K562 (cell line): Measurements from ENCODE around the gene GDF2. TPM values are rescaled to one million over a fixed set of nuclear protein-coding genes. Genes with fewer than 3 reads are reported as not detected.

Source experiments
- ATAC-seq: fragments of 200-7000 bp; cut with Tn5 transposase; 3 replicates; pipeline ENCODE4 v1.9.1; 2020; ENCODE audit warnings: moderate library complexity
- BruUV-seq: library from RNA; stranded (reverse); fragments of 400-500 nt; replicated peaks from 2 replicates; lab custom pipeline; 2021; lab: Mats Ljungman, UMichigan
- CTCF ChIA-PET: fragments of 300-600 bp; formaldehyde crosslinking; extraction: SDS; loops from one replicate; lab custom pipeline; 2021; ENCODE audit warnings: low intra/inter-chr PET ratio; lab: Yijun Ruan, JAX
- POLR2A ChIA-PET: fragments of 300-600, 350-650 bp; sonication (Branson Sonifier 250); formaldehyde crosslinking; extraction: SDS; loops from one replicate; lab custom pipeline; 2021; ENCODE audit warnings: antibody characterized with exemption, inconsistent platforms; lab: Yijun Ruan, JAX
- DNase-seq, 4 experiments: peaks; one replicate each; pipeline versions ENCODE4 v3.0.0 to v3.0.0-alpha.2; 2011 to 2018; ENCODE audit warnings: low spot score in 3 of 4, mixed read lengths in 3 of 4; ENCODE audit errors: extremely low read depth in 1 of 4
- FAIRE-seq: peaks from 2 replicates; lab custom pipeline; 2011; peaks lifted over from hg19 to GRCh38; lab: Jason Lieb, UNC
- H2AFZ ChIP-seq: 2 replicates; pipeline ENCODE4 v1.6.0; 2011; ENCODE audit warnings: low read depth, low read length, control low read depth, inconsistent platforms
- H3K27ac ChIP-seq: fragments of 200-600 bp; 3 replicates; pipeline ENCODE4 v1.8.0; 2011; ENCODE audit warnings: low read depth, mild to moderate bottlenecking, control low read depth, inconsistent platforms, low read length, moderate library complexity, mixed read lengths; ENCODE audit errors: extremely low read depth
- H3K27me3 ChIP-seq, 2 experiments: fragments of 300-600 bp in 1 of 2; 2 replicates in 1 of 2; 3 replicates in 1 of 2; pipeline versions ENCODE4 v1.6.0 to v1.8.0; 2011; ENCODE audit warnings: inconsistent platforms in 2 of 2, low read length in 2 of 2, mild to moderate bottlenecking in 1 of 2, mixed read lengths in 1 of 2, moderate library complexity in 1 of 2; ENCODE audit not compliant: control insufficient read depth in 2 of 2, insufficient read depth in 2 of 2
- H3K36me3 ChIP-seq: fragments of 300-600 bp; 3 replicates; pipeline ENCODE4 v1.8.0; 2011; ENCODE audit warnings: mild to moderate bottlenecking, low read length, inconsistent platforms; ENCODE audit not compliant: control insufficient read depth, insufficient read depth
- H3K4me1 ChIP-seq, 2 experiments: fragments of 200-600 bp in 1 of 2; replicated peaks in 1 of 2; 2 replicates in 1 of 2; 3 replicates in 1 of 2; pipeline versions ENCODE4 v1.5.1 to v1.8.0; 2011; ENCODE audit warnings: inconsistent platforms in 2 of 2, low read length in 2 of 2, mild to moderate bottlenecking in 1 of 2, mixed read lengths in 1 of 2, moderate library complexity in 1 of 2; ENCODE audit not compliant: control insufficient read depth in 2 of 2, insufficient read depth in 2 of 2
- H3K4me2 ChIP-seq: 2 replicates; pipeline ENCODE4 v1.6.1; 2011; ENCODE audit warnings: low read length, control low read depth, inconsistent platforms, mixed read lengths; ENCODE audit not compliant: insufficient read depth
- H3K4me3 ChIP-seq: fragments of 200-600 bp; sonication (generic), shearing (Covaris generic); 2 replicates; pipeline ENCODE4 v1.5.1; 2016; ENCODE audit warnings: control low read depth, inconsistent platforms
- H3K79me2 ChIP-seq: fragments of 200-600 bp; 3 replicates; pipeline ENCODE4 v1.8.0; 2011; ENCODE audit warnings: low read length, inconsistent platforms; ENCODE audit not compliant: control insufficient read depth, insufficient read depth
- H3K9ac ChIP-seq, 2 experiments: 2 replicates each; pipeline versions ENCODE4 v1.6.0 to v1.6.1; 2011; ENCODE audit warnings: low read depth in 2 of 2, low read length in 2 of 2, control low read depth in 1 of 2, inconsistent platforms in 1 of 2, mild to moderate bottlenecking in 1 of 2, mixed read lengths in 1 of 2; ENCODE audit not compliant: insufficient read depth in 1 of 2
- H3K9me1 ChIP-seq: one replicate; pipeline ENCODE4 v1.6.0; 2011; ENCODE audit warnings: inconsistent platforms, mild to moderate bottlenecking, low read length, moderate library complexity; ENCODE audit not compliant: control insufficient read depth, insufficient read depth
- H3K9me3 ChIP-seq: replicated peaks from 2 replicates; pipeline ENCODE4 v1.5.1; 2011; ENCODE audit warnings: low read depth, low read length, inconsistent platforms; ENCODE audit not compliant: control insufficient read depth, insufficient read depth
- H4K20me1 ChIP-seq: replicated peaks from 2 replicates; pipeline ENCODE4 v1.6.1; 2011; ENCODE audit warnings: low read length, inconsistent platforms, mixed read lengths; ENCODE audit not compliant: control insufficient read depth, insufficient read depth
- BDP1 ChIP-seq: IDR thresholded peaks from 3 replicates; pipeline ENCODE4 v1.6.1; 2011; ENCODE audit not compliant: insufficient read length, insufficient read depth
- CREM ChIP-seq: IDR thresholded peaks from 2 replicates; pipeline ENCODE4 v1.6.1; 2014; ENCODE audit warnings: antibody characterized with exemption, low read depth
- HSF4 ChIP-seq: fragments of 250-450 bp; sonication (Bioruptor Pico); IDR thresholded peaks from 2 replicates; pipeline ENCODE4 v2.1.2; 2022; ENCODE audit warnings: mild to moderate bottlenecking, moderate library complexity, borderline replicate concordance
- JUND ChIP-seq, 2 experiments: IDR thresholded peaks; 2 replicates in 1 of 2; 3 replicates in 1 of 2; pipeline ENCODE4 v1.6.1; 2011; ENCODE audit warnings: borderline replicate concordance in 2 of 2, low read depth in 2 of 2, low read length in 2 of 2, improper control_type of control experiment in 1 of 2, missing biosample characterization in 1 of 2, missing genetic modification characterization in 1 of 2, missing genetic modification reagents in 1 of 2
- KDM5B ChIP-seq: fragments of 200-600 bp; sonication (generic); IDR thresholded peaks from 2 replicates; pipeline ENCODE4 v1.6.1; 2012; ENCODE audit warnings: low read depth, mild to moderate bottlenecking, moderate library complexity, low read length, control low read depth, inconsistent platforms; ENCODE audit not compliant: insufficient replicate concordance
- NONO ChIP-seq, 2 experiments: fragments of 200-400 bp in 1 of 2; fragments of 450-650 bp in 1 of 2; formaldehyde crosslinking in 1 of 2; IDR thresholded peaks; 2 replicates each; pipeline ENCODE4 v1.6.1; 2017; ENCODE audit warnings: low read depth in 2 of 2, mild to moderate bottlenecking in 2 of 2, moderate library complexity in 2 of 2, low read length in 1 of 2
- NR1H2 ChIP-seq: sonication (generic); formaldehyde crosslinking; IDR thresholded peaks from 2 replicates; pipeline ENCODE4 v1.4.0; 2020; ENCODE audit warnings: mild to moderate bottlenecking, missing genetic modification reagents
- PHF20 ChIP-seq: fragments of 450-650 bp; IDR thresholded peaks from 2 replicates; pipeline ENCODE4 v1.6.1; 2018; ENCODE audit not compliant: partially characterized antibody
- POLR2G ChIP-seq: fragments of 200-400 bp; formaldehyde crosslinking; IDR thresholded peaks from 2 replicates; pipeline ENCODE4 v1.6.1; 2017; ENCODE audit warnings: low read depth, mild to moderate bottlenecking, antibody characterized with exemption, low read length, moderate library complexity
- RREB1 ChIP-seq: fragments of 250-450 bp; sonication (Bioruptor Pico); IDR thresholded peaks from 2 replicates; pipeline ENCODE4 v1.4.0; 2020
- SPI1 ChIP-seq: IDR thresholded peaks from 2 replicates; pipeline ENCODE4 v1.6.1; 2011; ENCODE audit warnings: low read depth, low read length, control low read depth, borderline replicate concordance
- XRCC4 ChIP-seq: IDR thresholded peaks from one replicate; pipeline ENCODE4 v1.6.1; 2011; ENCODE audit not compliant: insufficient read depth, insufficient read length; ENCODE audit errors: extremely low read depth
- ZBTB12 ChIP-seq: fragments of 250-450 bp; sonication (Bioruptor Pico); IDR thresholded peaks from 2 replicates; pipeline ENCODE4 v1.4.0; 2020
- ZNF133 ChIP-seq: fragments of 250-450 bp; sonication (Bioruptor Pico); IDR thresholded peaks from 2 replicates; pipeline ENCODE4 v1.4.0; 2020; ENCODE audit warnings: mild to moderate bottlenecking
- ZNF253 ChIP-seq: fragments of 250-450 bp; sonication (Bioruptor Pico); conservative IDR thresholded peaks from 2 replicates; pipeline ENCODE4 v1.6.1; 2021; ENCODE audit warnings: mild to moderate bottlenecking
- ZNF3 ChIP-seq: fragments of 250-450 bp; sonication (Bioruptor Pico); IDR thresholded peaks from 2 replicates; pipeline ENCODE4 v1.5.0; 2021; ENCODE audit warnings: mild to moderate bottlenecking, moderate library complexity
- ZNF695 ChIP-seq: fragments of 450-650 bp; formaldehyde crosslinking; IDR thresholded peaks from 2 replicates; pipeline ENCODE4 v1.4.0; 2020; ENCODE audit warnings: mild to moderate bottlenecking, moderate library complexity
- WGBS: fragments of 100-300 bp; shearing (Covaris generic); methylation state at CpG from one replicate; pipeline ENCODE4 v1.1.6; 2016; ENCODE audit warnings: low coverage, mixed read lengths; ENCODE audit not compliant: insufficient coverage; ENCODE audit errors: missing lambda C conversion rate; 5-methylcytosine and 5-hydroxymethylcytosine counted together
- in situ Hi-C: fragments of 300-500 bp; cut with MboI; formaldehyde crosslinking; loops from 4 replicates; pipeline ENCODE4 v1.15.0; 2018; ENCODE audit warnings: inconsistent platforms, mixed read lengths
- intact Hi-C: fragments of 100-400 bp; cut with micrococcal nuclease; formaldehyde crosslinking; loops from 2 replicates; pipeline ENCODE4 v1.14.2; 2022
- polyA plus RNA-seq, 8 experiments: library from polyadenylated mRNA; depleted of rRNA in 4 of 8; stranded (reverse) in 5 of 8; unstranded in 3 of 8; fragments of >200 nt; fragmentation: Nextera tagmentation in 2 of 8; fragmentation: Illumina TruSeq in 1 of 8; extraction: Ambion mirVana in 2 of 8; extraction: Trizol in 1 of 8; gene quantifications; 2 replicates each; pipeline versions ENCODE4 v1.2.1 to v1.2.3, GENCODE V29; 2011 to 2014; ENCODE audit warnings: inconsistent platforms in 1 of 8, missing spikeins in 1 of 8
- total RNA-seq, 7 experiments: library from RNA; depleted of rRNA in 6 of 7; stranded (reverse); fragments of >200 nt in 6 of 7; fragmentation: Illumina TruSeq in 2 of 7; extraction: Trizol in 2 of 7; gene quantifications; 2 replicates each; pipeline versions ENCODE4 v1.2.1 to v1.2.3, GENCODE V29; 2011 to 2021; ENCODE audit warnings: low replicate concordance in 1 of 7

GDF2 gene
- total and polyA plus RNA-seq, 9 of the 15 experiments (the other 6 are each of a cell fraction or from before 2014, with no cell fraction given) = 0.08 to 0.58 (median 0.27) TPM; not detected in 2

DNA sequence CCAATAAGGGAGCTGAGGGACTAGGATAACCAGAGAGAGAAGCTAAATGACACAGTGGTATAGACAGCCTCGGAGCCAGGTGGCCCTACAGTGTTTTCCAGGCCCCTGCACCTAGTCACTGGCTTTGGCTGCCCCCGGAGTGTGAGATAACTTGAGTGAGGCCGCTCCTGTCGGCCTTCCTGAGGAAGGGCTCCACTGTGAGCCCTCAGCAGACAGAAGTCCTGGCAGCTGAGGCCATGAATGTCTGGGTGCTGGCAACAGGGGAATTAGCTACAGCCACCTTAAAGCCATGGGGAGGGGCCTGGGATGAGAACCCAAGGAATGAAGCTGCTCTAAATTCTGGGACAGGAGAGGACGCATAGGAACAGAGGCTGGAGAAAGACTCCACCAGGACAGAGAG lies 26.8 kb upstream of the GDF2 start:
- ChIA-PET CTCF (no interaction called here), POLR2A (interaction anchor here (1.1 kb wide), 1 partner anchor 10 kb away, joined by 3 read pairs; no protein-coding TSS in a partner anchor)
- no peak overlapping the region for H3K4me2 ChIP-seq
- no peaks in the 10 kb centered on the region for H4K20me1 ChIP-seq
- peaks cover 34 to 65% of the 10 kb centered on the region in 2 experiments for H3K27me3 ChIP-seq
- BruUV-seq = no TSS peak
- H3K79me2 ChIP-seq = no peaks in the 10 kb centered on the region
- in situ Hi-C loops = no loop called here
- H3K27ac ChIP-seq = no peak overlapping the region
- H3K9me3 ChIP-seq = no peaks in the 10 kb centered on the region
- no peak overlapping the region for H3K9ac ChIP-seq
- H3K4me3 ChIP-seq = no peak overlapping the region
- H2AFZ ChIP-seq = no peak overlapping the region
- FAIRE-seq (no peak), ATAC-seq (no peak), DNase-seq (no peak)
- intact Hi-C loops = no loop called here
- peaks cover 0 to 3% of the 10 kb centered on the region in 2 experiments; a peak in 1 of 5 replicates for H3K4me1 ChIP-seq
- no peaks in the 10 kb centered on the region for H3K9me1 ChIP-seq
- H3K36me3 ChIP-seq = no peaks in the 10 kb centered on the region
- 1% methylated on average over 5 of the region's 5 CpGs for WGBS
- TF ChIP-seq RREB1 (CRISPR knock-in tag) (no peak), SPI1 (no peak), ZBTB12 (CRISPR knock-in tag) (no peak), NR1H2 (CRISPR knock-in tag) (no peak), POLR2G (no peak), JUND (IDR thresholded peaks at IDR 0.05; ENCODE audit: borderline replicate concordance, low read depth, low read length) (no peak), JUND (tag; IDR thresholded peaks at IDR 0.05; ENCODE audit: borderline replicate concordance, low read depth, low read length) (no peak), NONO (IDR thresholded peaks at IDR 0.05; ENCODE audit: low read depth in 2 of 2, low read length in 1 of 2) (no peak), XRCC4 (no peak), ZNF695 (CRISPR knock-in tag) (no peak), KDM5B (no peak), ZNF253 (CRISPR knock-in tag) (no peak), HSF4 (CRISPR knock-in tag) (no peak), CREM (no peak), ZNF3 (CRISPR knock-in tag) (no peak), BDP1 (no peak), PHF20 (no peak), ZNF133 (no peak)
